Measurements from ENCODE around the gene PDE6B.

DNA sequence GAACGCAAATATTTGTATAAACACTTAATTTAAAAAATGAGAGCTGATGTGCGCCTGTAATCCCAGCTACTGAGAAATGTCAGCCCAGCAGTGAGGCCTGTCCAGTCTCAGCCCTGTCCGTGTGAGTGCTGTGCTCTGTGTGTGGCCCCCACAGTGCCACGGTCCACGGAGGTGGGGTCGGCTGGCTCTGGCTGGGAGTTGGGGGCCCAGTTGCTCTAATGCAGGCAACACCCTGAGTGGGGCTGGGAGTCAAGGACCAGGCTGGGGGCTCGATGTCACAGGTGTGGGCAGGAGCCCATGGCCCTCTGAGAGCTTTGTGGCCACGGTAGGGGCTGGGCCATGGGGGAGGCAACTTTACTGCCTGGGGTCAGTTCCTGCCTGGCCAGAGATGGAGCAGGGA, 93.1 kb downstream of the PDE6B start:
- TF ChIP-seq BRCA1 (CRISPR knock-in tag; IDR thresholded peaks at IDR 0.05) = no peak
- TF ChIP-seq GPBP1L1 (CRISPR knock-in tag; IDR thresholded peaks at IDR 0.05) = no peak
- TF ChIP-seq CCAR2 (optimal IDR thresholded peaks at IDR 0.05; ENCODE audit: low read depth, low read length) = no peak
- TF ChIP-seq ARID3A (IDR thresholded peaks at IDR 0.05; ENCODE audit: low read depth, low read length) = no peak
- no peak for TF ChIP-seq JUNB (CRISPR knock-in tag; IDR thresholded peaks at IDR 0.05; ENCODE audit: borderline replicate concordance)
- no peak for TF ChIP-seq CHD2 (IDR thresholded peaks at IDR 0.05; ENCODE audit: low read depth, low read length)
- no peak for TF ChIP-seq CTCF (CRISPR knock-in tag; IDR thresholded peaks at IDR 0.05)
- TF ChIP-seq SIN3A (IDR thresholded peaks at IDR 0.05; ENCODE audit: borderline replicate concordance, low read depth, low read length) = no peak
- TF ChIP-seq POLR2AphosphoS2 (IDR thresholded peaks at IDR 0.05; ENCODE audit: low read depth, low read length) = no peak
